Urothelium cell line (cell line): Measurements from ENCODE around the gene GIGYF2.
A peak's percentile ranks its signal among the peaks of the same experiment; 100 is the strongest.

Source experiments
- DNase-seq: peaks from one replicate; pipeline ENCODE4 v3.0.0; 2011; ENCODE audit warnings: low spot score, mixed read lengths
- FAIRE-seq: peaks from 2 replicates; lab custom pipeline; 2011; peaks lifted over from hg19 to GRCh38; lab: Jason Lieb, UNC

Gene GIGYF2

GRCh38 chr2:232860593-232861241 lies 163.6 kb downstream of the GIGYF2 start:
- DNase-seq (peak; percentile 30), FAIRE-seq (peak; percentile 65)

GRCh38 chr2:232861353-232861752 lies 164.2 kb downstream of the GIGYF2 start:
- no peak for DNase-seq
- no peak for FAIRE-seq

GRCh38 chr2:232863996-232864395 lies 166.9 kb downstream of the GIGYF2 start:
- no peak for FAIRE-seq
- DNase-seq = no peak

DNA sequence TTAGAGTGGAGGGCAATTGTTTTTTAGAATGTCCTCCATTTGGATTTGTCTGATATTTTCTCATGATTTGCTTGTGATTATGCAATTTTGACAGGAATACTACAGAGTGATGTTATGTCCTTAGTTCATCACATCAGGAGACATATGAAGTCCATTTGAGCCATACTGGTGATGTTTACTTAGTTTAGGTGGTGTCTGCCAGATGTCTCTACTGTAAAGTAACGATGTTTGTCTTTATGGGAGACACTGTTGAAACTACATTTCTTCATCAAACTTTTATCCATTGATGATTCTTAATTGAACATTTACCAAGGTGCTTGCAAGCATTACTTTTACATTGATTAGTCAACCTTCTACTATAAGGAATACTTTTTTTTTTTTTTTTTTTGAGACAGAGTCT lies 168.0 kb downstream of the GIGYF2 start:
- FAIRE-seq (no peak), DNase-seq (no peak)

DNA sequence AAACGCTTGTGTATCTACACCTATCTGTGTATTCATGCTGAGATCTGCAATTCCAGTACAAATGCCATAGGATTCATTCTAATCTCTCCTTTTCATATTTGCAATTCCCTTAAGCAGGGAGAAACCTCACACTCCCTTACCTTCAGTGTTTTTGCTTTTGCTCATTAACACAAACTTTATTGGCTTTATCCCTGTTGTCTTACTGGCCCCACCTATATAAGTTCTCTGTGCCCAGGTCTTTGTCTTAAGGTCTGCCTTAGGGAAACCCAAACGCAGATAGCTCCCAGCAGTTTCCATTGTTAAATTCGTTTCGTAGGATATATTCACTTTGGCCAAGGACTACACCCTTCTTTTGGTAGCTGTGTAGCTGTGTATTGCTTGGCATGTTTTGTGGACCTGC lies 169.0 kb downstream of the GIGYF2 start:
- FAIRE-seq = no peak
- DNase-seq = no peak

DNA sequence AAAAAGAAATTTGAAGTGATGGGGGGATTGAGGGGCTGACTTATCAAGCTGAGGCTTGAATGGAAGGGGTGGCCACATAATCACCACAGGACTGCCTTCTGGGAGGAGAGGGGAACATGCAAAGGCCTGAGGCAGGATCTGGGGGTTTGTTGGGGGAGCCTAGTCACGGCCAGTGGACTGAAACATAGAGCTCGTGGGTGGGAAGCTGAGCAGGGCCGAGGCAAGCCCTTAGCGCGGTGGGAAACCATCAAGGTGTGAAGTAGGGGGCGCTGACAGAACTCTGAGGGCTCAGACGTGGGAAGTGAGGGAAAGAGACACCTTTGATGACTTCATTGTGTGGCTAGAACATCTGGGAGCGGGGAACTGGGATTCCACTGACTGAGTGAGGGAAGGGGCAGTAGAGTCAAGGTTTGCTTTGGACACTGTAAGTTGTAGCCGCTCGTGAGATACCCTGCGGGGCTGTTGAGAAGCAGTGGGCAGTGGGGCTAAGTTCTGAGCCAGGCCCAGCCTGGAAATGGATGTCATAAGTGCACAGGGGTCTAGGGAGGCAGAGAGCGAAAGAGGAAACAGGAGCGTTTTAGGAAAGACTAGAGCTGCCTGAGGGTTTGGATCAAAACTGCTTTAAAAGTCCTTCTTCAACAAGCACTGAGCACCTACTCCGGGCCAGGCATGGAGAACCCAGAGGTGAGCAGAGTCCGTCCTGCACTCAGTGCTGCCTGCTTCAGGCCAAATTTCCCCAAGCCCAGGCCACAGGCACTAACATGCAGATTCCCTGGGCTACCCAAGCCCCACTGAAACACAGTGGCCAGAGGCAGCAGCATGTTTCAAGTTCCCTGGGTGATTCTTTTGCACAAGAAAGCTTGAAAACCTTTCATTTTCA lies 172.2 kb downstream of the GIGYF2 start:
- DNase-seq = no peak
- no peak for FAIRE-seq

GRCh38 chr2:232870018-232870765 lies 173.1 kb downstream of the GIGYF2 start, which contains the start of gene SNORC:
Gene SNORC, plus strand, starts transcription at chr2:232870264. Its CDS starts 78 bp downstream, at chr2:232870342.
- DNase-seq (no peak), FAIRE-seq (no peak)

DNA sequence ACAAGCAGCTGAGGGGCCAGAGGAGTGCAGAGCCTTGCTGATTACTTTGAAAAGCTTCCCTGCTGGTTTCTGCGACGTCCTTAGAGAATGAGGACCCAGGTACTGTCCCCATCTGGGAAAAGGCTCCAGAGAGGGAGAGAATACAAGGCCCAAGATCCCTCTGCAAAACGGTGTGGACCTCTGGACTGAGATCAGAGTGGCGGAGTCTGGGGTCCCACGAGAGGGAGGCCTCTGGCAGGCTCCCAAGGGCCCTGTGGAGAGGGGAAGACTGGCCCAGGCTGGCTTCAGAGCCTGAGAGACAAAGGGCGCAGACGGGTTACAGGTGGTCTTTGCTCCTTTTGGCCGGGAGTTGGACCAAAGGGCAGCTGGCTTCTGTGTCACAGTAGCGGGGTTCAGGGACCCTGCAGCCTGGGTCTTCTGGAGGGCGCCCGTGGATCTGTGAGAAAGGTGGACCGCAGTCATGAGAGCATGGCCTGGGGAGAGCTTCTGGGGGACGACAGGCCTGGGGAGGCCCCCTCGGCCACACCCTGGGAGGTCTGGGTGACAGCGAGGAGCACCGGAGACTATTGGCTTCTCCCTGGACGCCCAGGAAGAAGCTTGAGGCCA lies 173.7 kb downstream of the GIGYF2 start:
- FAIRE-seq (no peak), DNase-seq (no peak)

DNA sequence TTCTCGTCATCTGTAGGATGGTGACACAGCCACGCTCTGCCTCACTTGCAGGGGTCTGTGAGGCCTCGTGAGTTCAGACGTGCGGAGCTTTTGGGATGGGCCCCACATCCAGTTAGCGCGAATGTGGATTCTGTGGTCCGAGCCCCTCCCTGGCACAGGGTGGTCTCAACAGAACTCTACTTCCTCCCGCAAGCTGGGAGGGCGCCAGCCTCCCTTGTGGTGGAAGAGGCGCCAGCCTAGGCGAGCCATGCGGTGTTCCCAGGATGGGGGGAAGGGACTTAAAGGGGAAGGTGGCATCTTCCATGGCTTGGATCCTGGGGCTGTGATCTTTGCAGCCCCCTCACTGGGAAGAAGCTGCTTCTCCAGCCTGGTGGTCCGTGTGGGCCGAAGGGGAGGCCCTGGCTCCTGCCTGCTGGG lies 174.3 kb downstream of the GIGYF2 start:
- FAIRE-seq = no peak
- DNase-seq = no peak

- DNase-seq (no peak), FAIRE-seq (no peak)
These were observed 175.0 kb downstream of the GIGYF2 start for GRCh38 chr2:232871835-232872736.

GRCh38 chr2:232872826-232873225 lies 175.7 kb downstream of the GIGYF2 start:
- FAIRE-seq (no peak), DNase-seq (no peak)

DNA sequence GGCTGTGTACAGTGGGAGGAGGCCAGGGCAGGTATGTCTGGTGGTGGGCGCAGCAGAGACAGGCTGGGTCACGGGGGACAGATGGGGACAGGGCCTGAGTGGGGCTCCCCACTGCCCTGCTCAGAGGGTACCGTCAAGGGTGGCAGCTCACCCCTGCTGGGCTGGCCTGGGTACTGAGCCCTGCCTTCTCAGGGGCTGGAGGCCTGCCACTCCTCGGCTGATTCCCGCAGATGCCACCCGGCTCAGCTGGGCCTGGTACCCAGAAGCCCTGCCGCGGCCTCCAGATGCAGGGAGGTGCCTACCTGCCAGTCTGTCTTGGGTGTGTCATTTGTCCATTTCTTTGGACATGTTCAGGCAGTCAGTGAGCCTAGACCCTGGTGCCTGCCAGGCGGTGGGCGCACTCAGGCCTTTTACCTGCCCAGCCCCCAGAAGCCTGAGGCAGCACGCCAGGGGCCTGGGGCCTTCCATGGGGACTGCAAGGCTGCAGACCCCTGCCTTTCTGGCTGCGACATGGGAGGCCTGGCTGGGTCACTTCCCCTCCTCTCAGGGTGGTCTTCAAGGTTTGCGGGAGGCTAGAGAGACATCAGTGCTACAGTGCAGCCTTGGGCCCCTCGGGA lies 176.3 kb downstream of the GIGYF2 start:
- no peak for FAIRE-seq

GRCh38 chr2:232873909-232874641 lies 176.9 kb downstream of the GIGYF2 start:
- no peak for FAIRE-seq
- no peak for DNase-seq

More for the DNA sequence above, 176.3 kb downstream of the GIGYF2 start:
- DNase-seq = no peak

GRCh38 chr2:232874677-232875223 lies 177.6 kb downstream of the GIGYF2 start:
- no peak for FAIRE-seq
- DNase-seq = no peak

DNA sequence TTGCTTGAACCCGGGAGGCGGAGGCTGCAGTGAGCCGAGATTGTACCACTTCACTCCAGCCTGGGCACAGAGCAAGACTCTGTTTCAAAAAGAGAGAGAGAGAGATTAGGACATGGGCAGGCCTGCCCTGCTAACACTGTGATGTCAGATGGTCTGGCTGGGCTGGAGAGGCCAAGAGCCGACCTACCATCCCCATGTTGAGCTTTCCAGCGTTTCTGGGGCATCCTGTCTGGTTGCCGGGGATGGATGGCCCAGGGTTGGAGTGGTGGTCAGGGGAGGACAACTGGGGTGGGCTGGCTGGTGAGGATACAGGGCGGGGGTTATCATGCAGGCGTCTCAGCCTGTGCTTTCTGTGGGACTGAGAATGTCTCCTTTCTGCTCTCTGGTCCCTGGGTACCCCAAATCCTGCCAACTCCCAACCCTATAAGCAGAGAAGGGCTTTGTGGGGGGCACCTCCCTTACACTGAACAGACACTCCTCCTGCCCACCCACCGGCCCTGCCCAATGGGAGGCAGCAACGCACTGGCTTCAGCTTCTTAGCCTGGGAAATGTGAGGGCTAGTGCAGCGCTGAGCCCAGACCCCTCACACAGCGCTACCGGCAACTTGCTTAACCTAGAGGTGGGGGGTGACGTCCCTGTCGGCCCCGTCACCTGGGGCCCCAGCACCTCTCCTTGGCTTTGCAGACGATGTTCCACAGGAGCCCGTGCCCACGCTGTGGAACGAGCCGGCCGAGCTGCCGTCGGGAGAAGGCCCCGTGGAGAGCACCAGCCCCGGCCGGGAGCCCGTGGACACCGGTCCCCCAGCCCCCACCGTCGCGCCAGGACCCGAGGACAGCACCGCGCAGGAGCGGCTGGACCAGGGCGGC lies 178.4 kb downstream of the GIGYF2 start:
- FAIRE-seq (no peak), DNase-seq (no peak)

GRCh38 chr2:232876161-232876977 lies 179.2 kb downstream of the GIGYF2 start:
- DNase-seq (no peak), FAIRE-seq (no peak)

DNA sequence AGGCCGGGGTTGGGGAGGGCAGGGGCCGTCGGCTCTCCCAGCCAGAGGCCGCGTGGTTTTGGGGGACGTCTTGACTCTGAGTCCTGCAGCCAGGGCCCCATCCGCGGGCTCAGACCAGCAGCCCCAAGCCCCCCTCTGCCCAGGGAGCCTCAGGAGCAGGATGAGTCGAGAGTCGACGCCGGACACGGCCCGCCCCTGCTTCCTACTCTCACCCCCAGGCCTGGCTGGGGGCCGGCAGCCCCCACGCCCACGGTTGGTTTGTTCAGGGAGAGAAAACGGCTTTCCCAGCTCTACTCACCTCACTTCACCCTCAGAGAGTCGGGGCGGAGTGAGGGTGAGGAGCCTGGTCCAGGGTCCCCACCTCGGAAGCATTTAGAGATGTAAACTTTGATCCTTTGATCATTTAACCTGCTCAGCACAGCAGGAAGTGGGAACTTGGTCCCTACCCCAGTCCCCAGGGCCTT lies 179.9 kb downstream of the GIGYF2 start:
- DNase-seq (no peak), FAIRE-seq (no peak)
